Neuronal stem cell (in vitro differentiated cells): ENCODE data around the gene MMP25.

ENCODE experiments used
- DNase-seq: peaks from one replicate; pipeline ENCODE4 v3.0.0-alpha.2; 2013; ENCODE audit warnings: low spot score
- H2AFZ ChIP-seq: one replicate; pipeline ENCODE4 v1.6.1; 2013; ENCODE audit warnings: mild to moderate bottlenecking, low read length, inconsistent platforms
- H2AK5ac ChIP-seq: 2 replicates; pipeline ENCODE4 v1.6.1; 2013; ENCODE audit warnings: low read depth, mild to moderate bottlenecking, inconsistent platforms, low read length, moderate library complexity, mixed read lengths
- H2BK120ac ChIP-seq: 2 replicates; pipeline ENCODE4 v1.6.1; 2013; ENCODE audit warnings: low read depth, mild to moderate bottlenecking, inconsistent platforms, low read length, moderate library complexity, mixed read lengths
- H2BK12ac ChIP-seq: one replicate; pipeline ENCODE4 v1.6.1; 2013; ENCODE audit warnings: low read length, inconsistent platforms
- H2BK15ac ChIP-seq: 2 replicates; pipeline ENCODE4 v1.6.1; 2013; ENCODE audit warnings: mild to moderate bottlenecking, low read length, inconsistent platforms, mixed read lengths
- H2BK5ac ChIP-seq: one replicate; pipeline ENCODE4 v1.6.1; 2013; ENCODE audit warnings: inconsistent platforms, mild to moderate bottlenecking, low read length, moderate library complexity
- H3K14ac ChIP-seq: one replicate; pipeline ENCODE4 v1.6.1; 2013; ENCODE audit warnings: low read length, inconsistent platforms
- H3K18ac ChIP-seq: 2 replicates; pipeline ENCODE4 v1.6.1; 2013; ENCODE audit warnings: low read length, inconsistent platforms
- H3K23ac ChIP-seq: 2 replicates; pipeline ENCODE4 v1.6.1; 2013; ENCODE audit warnings: low read depth, mild to moderate bottlenecking, mixed read lengths, low read length, inconsistent platforms; ENCODE audit not compliant: poor library complexity
- H3K27ac ChIP-seq: replicated peaks from 3 replicates; pipeline ENCODE4 v1.5.1; 2013; ENCODE audit warnings: low read length, inconsistent platforms
- H3K27me3 ChIP-seq, 3 experiments: 2 replicates each; pipeline ENCODE4 v1.6.1; 2013; ENCODE audit warnings: low read length in 3 of 3, mild to moderate bottlenecking in 2 of 3, inconsistent platforms in 1 of 3, low read depth in 1 of 3, mixed read lengths in 1 of 3, moderate library complexity in 1 of 3; ENCODE audit not compliant: control insufficient read depth in 3 of 3, insufficient read depth in 3 of 3
- H3K36me3 ChIP-seq, 2 donors: replicated peaks in 1 of 2; 2 replicates each; pipeline ENCODE4 v1.6.1; 2013; ENCODE audit warnings: low read length in 2 of 2; ENCODE audit not compliant: control insufficient read depth in 2 of 2, insufficient read depth in 2 of 2
- H3K4ac ChIP-seq: 2 replicates; pipeline ENCODE4 v1.6.1; 2013; ENCODE audit warnings: inconsistent platforms, mild to moderate bottlenecking, low read length, moderate library complexity
- H3K4me1 ChIP-seq, 2 donors: 1 replicate in 1 of 2; 2 replicates in 1 of 2; pipeline ENCODE4 v1.6.1; 2013; ENCODE audit warnings: low read length in 2 of 2, low read depth in 1 of 2; ENCODE audit not compliant: control insufficient read depth in 2 of 2, insufficient read depth in 1 of 2
- H3K4me2 ChIP-seq: one replicate; pipeline ENCODE4 v1.6.1; 2013; ENCODE audit warnings: mild to moderate bottlenecking, low read length, inconsistent platforms; ENCODE audit not compliant: insufficient read depth, poor library complexity, severe bottlenecking
- H3K4me3 ChIP-seq, 2 donors: 2 replicates each; pipeline ENCODE4 v1.5.1; 2013; ENCODE audit warnings: low read length in 2 of 2, mild to moderate bottlenecking in 2 of 2, inconsistent platforms in 1 of 2, moderate library complexity in 1 of 2
- H3K79me1 ChIP-seq: one replicate; pipeline ENCODE4 v1.6.1; 2013; ENCODE audit warnings: low read depth, mild to moderate bottlenecking, inconsistent platforms, low read length, moderate library complexity
- H3K9ac ChIP-seq: one replicate; pipeline ENCODE4 v1.6.1; 2013; ENCODE audit warnings: mild to moderate bottlenecking, low read depth, low read length, inconsistent platforms; ENCODE audit not compliant: poor library complexity
- H3K9me3 ChIP-seq, 2 donors: replicated peaks in 1 of 2; 2 replicates each; pipeline versions ENCODE3 to v1.6.1; 2013; ENCODE audit warnings: low read length in 2 of 2, mild to moderate bottlenecking in 2 of 2, inconsistent platforms in 1 of 2, low read depth in 1 of 2, mixed read lengths in 1 of 2, moderate library complexity in 1 of 2; ENCODE audit not compliant: control insufficient read depth in 2 of 2, insufficient read depth in 1 of 2
- H4K8ac ChIP-seq: one replicate; pipeline ENCODE4 v1.6.1; 2013; ENCODE audit warnings: low read depth, mild to moderate bottlenecking, inconsistent platforms, low read length, moderate library complexity
- H4K91ac ChIP-seq: one replicate; pipeline ENCODE4 v1.6.1; 2013; ENCODE audit warnings: low read length, low read depth, mild to moderate bottlenecking, inconsistent platforms; ENCODE audit not compliant: poor library complexity
- WGBS, 2 donors: extraction: QIAGEN DNeasy Blood & Tissue Kit; methylation state at CpG; one replicate each; pipeline ENCODE4 v1.1.7; 2013; ENCODE audit warnings: missing lambda C conversion rate in 2 of 2, mixed read lengths in 1 of 2; ENCODE audit not compliant: insufficient read length in 2 of 2, insufficient replicate concordance in 1 of 2; ENCODE audit errors: extremely low coverage in 2 of 2; 5-methylcytosine and 5-hydroxymethylcytosine counted together

Gene MMP25

GRCh38 chr16:3014971-3015370, 31.4 kb upstream of the MMP25 start:
- H4K91ac ChIP-seq: no peak overlapping the region
- H3K4me2 ChIP-seq: no peak overlapping the region
- H3K27ac ChIP-seq: no peak overlapping the region
- H3K23ac ChIP-seq: no peak overlapping the region
- no peak overlapping the region for H2BK5ac ChIP-seq
- H3K79me1 ChIP-seq: peaks cover 6% of the 10 kb centered on the region
- no peaks in the 10 kb centered on the region for H3K36me3 ChIP-seq
- H2AFZ ChIP-seq: no peak overlapping the region
- H3K4ac ChIP-seq: no peak overlapping the region
- peaks cover 9 to 68% (median 40%) of the 10 kb centered on the region in 3 experiments for H3K27me3 ChIP-seq
- H3K9me3 ChIP-seq: no peaks in the 10 kb centered on the region
- H3K9ac ChIP-seq: no peak overlapping the region
- no peak overlapping the region for H3K4me3 ChIP-seq
- peaks cover 5 to 14% of the 10 kb centered on the region in 2 donors for H3K4me1 ChIP-seq
- H2BK120ac ChIP-seq: no peak overlapping the region
- no peak for DNase-seq
- peak overlapping the region; percentile 46 for H2AK5ac ChIP-seq
- no peak overlapping the region for H2BK12ac ChIP-seq
- WGBS, 2 donors: no CpG with 5 or more reads among the region's 6 CpGs
- no peak overlapping the region for H2BK15ac ChIP-seq
- H4K8ac ChIP-seq: no peak overlapping the region
- no peak overlapping the region for H3K14ac ChIP-seq
- no peak overlapping the region for H3K18ac ChIP-seq

GRCh38 chr16:3015865-3016521, 30.4 kb upstream of the MMP25 start:
- H4K8ac ChIP-seq: no peak overlapping the region
- H4K91ac ChIP-seq: no peak overlapping the region
- no peak overlapping the region for H3K27ac ChIP-seq
- H3K23ac ChIP-seq: no peak overlapping the region
- no peak overlapping the region for H3K14ac ChIP-seq
- no peak overlapping the region for H3K4me3 ChIP-seq
- H3K18ac ChIP-seq: peak overlapping the region; percentile 22
- no peak overlapping the region for H3K9ac ChIP-seq
- DNase-seq: no peak
- no peak overlapping the region for H2BK15ac ChIP-seq
- no peak overlapping the region for H2BK5ac ChIP-seq
- peaks cover 9 to 60% (median 35%) of the 10 kb centered on the region in 3 experiments for H3K27me3 ChIP-seq
- peaks cover 2 to 13% of the 10 kb centered on the region in 2 donors for H3K4me1 ChIP-seq
- no peak overlapping the region for H2AFZ ChIP-seq
- H3K4ac ChIP-seq: no peak overlapping the region
- peak overlapping the region; percentile 84 for H2BK12ac ChIP-seq
- H2AK5ac ChIP-seq: no peak overlapping the region
- no peaks in the 10 kb centered on the region for H3K9me3 ChIP-seq
- H3K4me2 ChIP-seq: no peak overlapping the region
- peaks cover 6% of the 10 kb centered on the region for H3K79me1 ChIP-seq
- no peaks in the 10 kb centered on the region for H3K36me3 ChIP-seq
- no CpG with 5 or more reads among the region's 13 CpGs for WGBS, 2 donors
- H2BK120ac ChIP-seq: no peak overlapping the region

- Histone ChIP-seq H2BK5ac (peak overlapping the region; percentile 39), H2AFZ (no peak overlapping the region), H3K36me3 (no peaks in the 10 kb centered on the region), H3K14ac (peak overlapping the region; percentile 38), H3K9me3 (no peaks in the 10 kb centered on the region), H2BK120ac (no peak overlapping the region), H3K4me1 (peaks cover 11 to 18% of the 10 kb centered on the region in 2 donors), H3K4me2 (peak overlapping the region; percentile 84), H3K4ac (no peak overlapping the region), H3K27me3 (peaks cover 7 to 47% (median 26%) of the 10 kb centered on the region in 3 experiments), H3K79me1 (peaks cover 6% of the 10 kb centered on the region), H2AK5ac (peak overlapping the region; percentile 36), H3K18ac (peak overlapping the region; percentile 85), H3K9ac (no peak overlapping the region), H2BK15ac (peak overlapping the region; percentile 83), H3K23ac (no peak overlapping the region), H2BK12ac (no peak overlapping the region), H4K8ac (no peak overlapping the region), H3K27ac (no peak overlapping the region), H3K4me3 (peak overlapping the region in 1 of 2 donors; percentile 76), H4K91ac (no peak overlapping the region)
- WGBS, 2 donors: no CpG with 5 or more reads among the region's 20 CpGs
- DNase-seq: no peak
Observed at GRCh38 chr16:3017344-3017743, 29.0 kb upstream of the MMP25 start.

- Histone ChIP-seq H3K14ac (peak within 1 kb of the TSS; percentile 38), H2AK5ac (peak within 1 kb of the TSS; percentile 36), H2BK12ac (no peak within 1 kb of the TSS), H3K27me3 (peaks cover 7 to 41% (median 20%) of the 10 kb centered on the region in 3 experiments), H2BK15ac (peak within 1 kb of the TSS; percentile 83), H3K4me2 (peak within 1 kb of the TSS; percentile 84), H3K9me3 (no peaks in the 10 kb centered on the region), H3K79me1 (peaks cover 6% of the 10 kb centered on the region), H3K23ac (peak within 1 kb of the TSS; percentile 94), H4K91ac (no peak within 1 kb of the TSS), H3K4ac (no peak within 1 kb of the TSS), H2BK120ac (no peak within 1 kb of the TSS), H3K4me1 (peaks cover 17 to 22% of the 10 kb centered on the region in 2 donors), H3K27ac (no peak within 1 kb of the TSS), H4K8ac (peak within 1 kb of the TSS; percentile 92), H3K18ac (peak within 1 kb of the TSS; percentile 94), H2AFZ (peak within 1 kb of the TSS; percentile 34), H3K9ac (peak within 1 kb of the TSS; percentile 34), H2BK5ac (peak within 1 kb of the TSS; percentile 39), H3K36me3 (no peaks in the 10 kb centered on the region), H3K4me3 (peak within 1 kb of the TSS in 1 of 2 donors; percentile 78)
- no CpG with 5 or more reads among the region's 52 CpGs for WGBS, 2 donors
- peak; percentile 77 for DNase-seq
Observed at GRCh38 chr16:3017794-3018506, 28.4 kb upstream of the MMP25 start, which contains the start of gene CLDN6. TSS of gene CLDN6 (minus strand) at chr16:3018183. CDS start at chr16:3016021, 2,162 bp downstream.
